Measurements from ENCODE around the gene SAA1.

Gene SAA1

DNA sequence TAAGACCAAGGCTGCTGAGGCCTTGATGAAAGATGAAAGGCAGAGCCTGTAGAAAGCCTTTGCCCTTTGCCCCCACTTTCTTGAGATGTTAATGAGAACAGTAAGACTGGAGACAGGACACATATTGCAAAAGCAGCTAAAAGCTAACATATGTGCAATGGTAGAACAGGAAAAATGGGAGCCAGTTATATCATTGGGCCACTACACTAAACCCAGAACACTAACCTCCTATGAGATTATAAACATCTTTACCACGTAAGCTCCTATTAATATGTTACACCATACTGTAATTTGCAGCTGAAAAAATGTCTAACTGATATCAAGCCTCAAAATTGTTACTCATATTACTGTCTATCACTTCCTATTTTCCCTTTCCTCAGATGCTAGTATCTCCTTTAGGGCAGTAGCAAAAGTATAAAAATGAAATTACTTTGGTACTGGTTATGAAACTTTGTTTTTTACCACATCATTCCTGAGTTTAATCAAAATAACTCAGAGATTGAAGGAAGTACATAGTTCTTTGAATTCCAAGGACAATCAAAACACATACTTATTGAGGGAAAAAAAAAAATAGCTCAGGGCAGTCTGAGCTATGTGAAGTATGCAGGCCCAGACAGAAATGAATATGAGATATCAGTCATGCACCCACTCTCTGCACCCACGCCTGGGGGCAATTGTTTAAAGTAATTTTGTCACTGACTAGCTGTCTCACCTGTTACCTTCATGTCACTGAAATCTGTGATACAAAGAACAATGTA lies 46.8 kb downstream of the SAA1 start:
- DNase-seq: no peak

DNA sequence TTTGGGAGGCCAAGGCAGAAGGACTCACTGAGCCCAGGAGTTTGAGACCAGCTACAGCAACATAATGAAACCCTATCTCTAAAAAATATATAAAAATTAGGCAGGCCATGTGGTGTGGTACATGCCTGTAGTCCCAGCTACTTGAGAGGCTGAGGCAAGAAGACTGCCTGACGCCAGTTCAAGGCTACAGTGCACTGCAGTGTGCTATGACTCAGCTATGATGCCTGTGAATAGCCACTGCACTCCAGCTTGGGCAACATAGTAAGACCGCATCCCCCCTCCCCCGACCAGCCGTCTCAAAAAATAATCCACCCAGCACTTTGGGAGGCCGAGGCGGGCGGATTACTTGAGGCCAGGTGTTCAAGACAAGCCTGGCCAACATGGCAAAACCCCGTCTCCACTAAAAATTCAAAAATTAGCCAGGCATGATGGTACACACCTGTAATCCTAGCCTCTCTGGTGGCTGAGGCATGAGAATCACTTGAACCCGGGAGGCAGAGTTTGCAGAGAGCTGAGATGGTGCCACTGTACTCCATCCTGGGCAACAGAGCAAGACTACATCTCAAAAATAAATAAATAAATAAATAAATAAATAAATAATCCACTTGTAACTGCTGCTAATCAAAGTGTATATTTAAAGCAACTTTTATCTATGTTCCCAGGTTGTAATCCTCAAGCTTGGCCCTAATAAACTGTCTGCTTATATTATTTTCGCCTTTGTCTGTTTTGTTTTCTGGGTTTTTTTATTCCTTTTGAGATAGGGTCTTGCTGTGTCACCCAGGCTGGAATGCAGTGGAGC lies 48.1 kb downstream of the SAA1 start:
- no peak for DNase-seq

GRCh38 chr11:18314784-18315523 lies 48.9 kb downstream of the SAA1 start:
- no peak for DNase-seq

GRCh38 chr11:18315893-18316292 lies 49.8 kb downstream of the SAA1 start:
- DNase-seq: no peak

GRCh38 chr11:18317551-18317950 lies 51.5 kb downstream of the SAA1 start:
- DNase-seq: no peak

Data from NCI-H1417 treated with DMSO at 0.1 percent for 48 hours (cell line).